Cardiac fibroblast (primary cell): ENCODE measurements around the gene RPS16.
A peak's percentile ranks its signal among the peaks of the same experiment; 100 is the strongest.

Experiments
- DNase-seq, 2 donors: peaks; one replicate each; pipeline versions ENCODE4 v3.0.0 to v3.0.0-alpha.2; 2010; ENCODE audit warnings: low read depth in 2 of 2
- H3K4me3 ChIP-seq, 2 donors: replicated peaks in 1 of 2; 1 replicate in 1 of 2; 2 replicates in 1 of 2; pipeline ENCODE4 v1.5.1; 2011; ENCODE audit warnings: low read depth in 2 of 2, low read length in 2 of 2, mild to moderate bottlenecking in 2 of 2, moderate library complexity in 1 of 2
- CTCF ChIP-seq: IDR thresholded peaks from one replicate; pipeline ENCODE4 v1.5.1; 2011; ENCODE audit warnings: low read depth, mild to moderate bottlenecking, low read length, inconsistent platforms

RPS16 gene

GRCh38 chr19:39409208-39410016 lies 26.3 kb downstream of the RPS16 start:
- peak; percentile 76 to 93 for DNase-seq
- H3K4me3 ChIP-seq: peak overlapping the region; percentile 92 to 96
- no peak for TF ChIP-seq CTCF

GRCh38 chr19:39408392-39409207 lies 27.1 kb downstream of the RPS16 start:
- peak; percentile 60 to 78 for DNase-seq
- TF ChIP-seq CTCF: no peak
- peak overlapping the region; percentile 92 to 96 for H3K4me3 ChIP-seq

- no peak for TF ChIP-seq CTCF
- peak; percentile 33 to 63 for DNase-seq
- peak overlapping the region; percentile 92 to 96 for H3K4me3 ChIP-seq
Observed at GRCh38 chr19:39407660-39408391, 27.9 kb downstream of the RPS16 start.

- H3K4me3 ChIP-seq: peak overlapping the region; percentile 92 to 96
- DNase-seq: no peak
- no peak for TF ChIP-seq CTCF
Observed at GRCh38 chr19:39407410-39407659, 28.4 kb downstream of the RPS16 start.

- DNase-seq: peak; percentile 86 to 95
- TF ChIP-seq CTCF: no peak
- peak within 1 kb of the TSS; percentile 92 to 96 for H3K4me3 ChIP-seq
Observed at GRCh38 chr19:39406656-39407409, 28.9 kb downstream of the RPS16 start, which contains the start of gene ZFP36. ZFP36 (plus strand) TSS chr19:39406847; CDS start chr19:39406905, 58 bp downstream.

DNA sequence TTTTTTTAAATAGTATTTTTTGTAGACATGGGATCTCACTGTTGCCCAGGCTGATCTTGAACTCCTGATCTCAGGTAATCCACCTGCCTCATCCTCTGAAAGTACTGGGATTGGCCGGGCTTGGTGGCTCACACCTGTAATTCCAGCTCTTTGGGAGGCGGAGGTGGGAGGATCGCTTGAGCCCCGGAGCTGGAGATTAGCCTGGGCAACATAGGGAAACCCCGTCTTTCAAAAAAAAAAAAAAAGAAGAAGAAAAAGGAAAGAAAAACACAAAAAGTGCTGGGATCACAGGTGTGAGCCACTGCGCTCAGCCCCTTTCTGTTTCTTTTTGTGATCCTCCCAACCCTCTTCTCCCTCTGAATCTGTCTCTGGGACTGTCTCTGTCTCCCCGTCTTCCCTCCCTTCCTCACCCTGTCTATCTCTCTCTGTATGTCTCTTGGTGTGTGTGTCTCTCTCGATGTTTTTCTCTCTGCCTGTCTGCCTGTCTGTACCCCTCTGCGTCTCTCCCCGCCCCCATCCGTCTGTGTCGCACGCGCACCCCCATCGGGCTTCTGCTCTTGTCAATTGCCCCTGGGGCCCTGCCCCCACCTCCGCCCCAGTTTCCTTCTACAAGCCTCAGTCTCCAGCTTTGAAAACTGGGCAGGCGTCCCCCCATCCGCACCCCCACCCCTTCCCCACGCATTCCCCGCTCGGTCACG lies 29.6 kb downstream of the RPS16 start:
- peak overlapping the region; percentile 39 to 96 for H3K4me3 ChIP-seq
- DNase-seq: no peak

More for the DNA sequence above, 29.6 kb downstream of the RPS16 start:
- TF ChIP-seq CTCF: no peak
